Endothelial cell of umbilical vein (primary cell): ENCODE results near the gene THUMPD2.

Source experiments
- EZH2 ChIP-seq: IDR thresholded peaks from 2 replicates; pipeline ENCODE4 v1.6.1; 2012; ENCODE audit warnings: borderline replicate concordance, low read depth, mild to moderate bottlenecking, moderate library complexity, low read length, inconsistent platforms; ENCODE audit not compliant: severe bottlenecking
- FOS ChIP-seq: IDR thresholded peaks from 2 replicates; pipeline ENCODE4 v1.6.1; 2011; ENCODE audit warnings: mild to moderate bottlenecking, low read length, moderate library complexity, borderline replicate concordance; ENCODE audit not compliant: insufficient read depth
- GATA2 ChIP-seq: IDR thresholded peaks from 2 replicates; pipeline ENCODE4 v1.7.0; 2011; ENCODE audit warnings: low read depth, mild to moderate bottlenecking, moderate library complexity, mixed read lengths, low read length; ENCODE audit not compliant: insufficient read length, insufficient read depth
- JUN ChIP-seq: IDR thresholded peaks from 2 replicates; pipeline ENCODE4 v1.6.1; 2011; ENCODE audit warnings: borderline replicate concordance, low read depth; ENCODE audit not compliant: insufficient read length, insufficient read depth
- MYC ChIP-seq: IDR thresholded peaks from one replicate; pipeline ENCODE4 v1.6.1; 2011; ENCODE audit warnings: mild to moderate bottlenecking, low read depth, low read length
- POLR2A ChIP-seq: IDR thresholded peaks from 2 replicates; pipeline ENCODE4 v1.6.1; 2012; ENCODE audit warnings: low read depth, mild to moderate bottlenecking, control low read depth, low read length
- POLR2AphosphoS5 ChIP-seq: IDR thresholded peaks from 2 replicates; pipeline ENCODE4 v1.6.1; 2012; ENCODE audit warnings: low read depth, mild to moderate bottlenecking, control low read depth, low read length, moderate library complexity; ENCODE audit not compliant: insufficient read depth
- TF ChIP-seq, protein P1 (sequence below), 2 donors: IDR thresholded peaks; 1 replicate in 1 of 2; 2 replicates in 1 of 2; pipeline ENCODE4 v1.5.1; 2011; ENCODE audit warnings: low read length in 2 of 2, mild to moderate bottlenecking in 2 of 2, moderate library complexity in 2 of 2, control low read depth in 1 of 2, inconsistent platforms in 1 of 2, low read depth in 1 of 2; ENCODE audit not compliant: insufficient read depth in 1 of 2; ENCODE audit errors: extremely low read depth in 1 of 2
- TF ChIP-seq, protein P2 (sequence below): IDR thresholded peaks from 2 replicates; pipeline ENCODE4 v1.6.1; 2011; ENCODE audit not compliant: insufficient read depth, insufficient read length

- TF ChIP-seq, protein P1, sequence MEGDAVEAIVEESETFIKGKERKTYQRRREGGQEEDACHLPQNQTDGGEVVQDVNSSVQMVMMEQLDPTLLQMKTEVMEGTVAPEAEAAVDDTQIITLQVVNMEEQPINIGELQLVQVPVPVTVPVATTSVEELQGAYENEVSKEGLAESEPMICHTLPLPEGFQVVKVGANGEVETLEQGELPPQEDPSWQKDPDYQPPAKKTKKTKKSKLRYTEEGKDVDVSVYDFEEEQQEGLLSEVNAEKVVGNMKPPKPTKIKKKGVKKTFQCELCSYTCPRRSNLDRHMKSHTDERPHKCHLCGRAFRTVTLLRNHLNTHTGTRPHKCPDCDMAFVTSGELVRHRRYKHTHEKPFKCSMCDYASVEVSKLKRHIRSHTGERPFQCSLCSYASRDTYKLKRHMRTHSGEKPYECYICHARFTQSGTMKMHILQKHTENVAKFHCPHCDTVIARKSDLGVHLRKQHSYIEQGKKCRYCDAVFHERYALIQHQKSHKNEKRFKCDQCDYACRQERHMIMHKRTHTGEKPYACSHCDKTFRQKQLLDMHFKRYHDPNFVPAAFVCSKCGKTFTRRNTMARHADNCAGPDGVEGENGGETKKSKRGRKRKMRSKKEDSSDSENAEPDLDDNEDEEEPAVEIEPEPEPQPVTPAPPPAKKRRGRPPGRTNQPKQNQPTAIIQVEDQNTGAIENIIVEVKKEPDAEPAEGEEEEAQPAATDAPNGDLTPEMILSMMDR (IDR thresholded peaks at IDR 0.05; ENCODE audit: extremely low read depth in 1 of 2, insufficient read depth in 1 of 2, low read depth in 1 of 2, low read length in 2 of 2), result no peak
- TF ChIP-seq POLR2A (no peak), JUN (no peak), EZH2 (no peak), POLR2AphosphoS5 (no peak), FOS (no peak), MYC (no peak), GATA2 (no peak)
- TF ChIP-seq, protein P2, sequence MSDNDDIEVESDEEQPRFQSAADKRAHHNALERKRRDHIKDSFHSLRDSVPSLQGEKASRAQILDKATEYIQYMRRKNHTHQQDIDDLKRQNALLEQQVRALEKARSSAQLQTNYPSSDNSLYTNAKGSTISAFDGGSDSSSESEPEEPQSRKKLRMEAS, result no peak
Measured at GRCh38 chr2:39796134-39796533, 17.1 kb upstream of the THUMPD2 start.
